Progenitor cell of endocrine pancreas (in vitro differentiated cells): ENCODE measurements around the gene COA3. TPM values are rescaled to one million over a fixed set of nuclear protein-coding genes. Genes with fewer than 3 reads are reported as not detected.

Source experiments
- DNase-seq: peaks from one replicate; pipeline ENCODE4 v3.0.0; 2021; ENCODE audit warnings: low spot score; ENCODE audit not compliant: unreplicated experiment
- H3K27ac Mint-ChIP-seq: 2 replicates; pipeline ENCODE4 v1.8.0; 2021; ENCODE audit warnings: mild to moderate bottlenecking, moderate library complexity, mixed read lengths
- H3K27me3 Mint-ChIP-seq: 2 replicates; pipeline ENCODE4 v1.8.0; 2021; ENCODE audit warnings: mixed read lengths
- H3K36me3 Mint-ChIP-seq: 2 replicates; pipeline ENCODE4 v1.8.0; 2022; ENCODE audit warnings: mixed read lengths; ENCODE audit not compliant: insufficient read depth
- H3K4me1 Mint-ChIP-seq: 2 replicates; pipeline ENCODE4 v1.8.0; 2021; ENCODE audit warnings: low read depth, mixed read lengths
- H3K4me3 Mint-ChIP-seq: 2 replicates; pipeline ENCODE4 v1.8.0; 2021; ENCODE audit warnings: low read depth, mild to moderate bottlenecking, moderate library complexity, mixed read lengths
- H3K9me3 Mint-ChIP-seq: 2 replicates; pipeline ENCODE4 v1.8.0; 2021; ENCODE audit warnings: low read depth, mixed read lengths
- CTCF ChIP-seq: fragments of 200-600 bp; sonication (generic); IDR thresholded peaks from one replicate; pipeline ENCODE4 v1.5.0; 2021; ENCODE audit warnings: antibody characterized with exemption, mild to moderate bottlenecking; ENCODE audit not compliant: unreplicated experiment
- total RNA-seq: library from RNA; stranded (reverse); gene quantifications from 2 replicates; pipeline ENCODE4 v1.2.1, GENCODE V29; 2021

The COA3 gene
- total RNA-seq, 1 donor from 2014 or later, result 85.4 TPM

- Mint-ChIP-seq H3K27ac (peak overlapping the region; percentile 43), H3K36me3 (peaks cover 1% of the 10 kb centered on the region), H3K4me3 (no peak overlapping the region), H3K9me3 (no peaks in the 10 kb centered on the region), H3K4me1 (peaks cover 14% of the 10 kb centered on the region), H3K27me3 (peaks cover 35% of the 10 kb centered on the region)
- TF ChIP-seq CTCF, result no peak
- DNase-seq, result no peak
Observed at GRCh38 chr17:42783791-42784138, 14.7 kb downstream of the COA3 start.

- no peak for TF ChIP-seq CTCF
- Mint-ChIP-seq H3K9me3 (no peaks in the 10 kb centered on the region), H3K4me3 (no peak overlapping the region), H3K27ac (peak overlapping the region; percentile 43), H3K27me3 (peaks cover 35% of the 10 kb centered on the region), H3K4me1 (peaks cover 14% of the 10 kb centered on the region), H3K36me3 (peaks cover 1% of the 10 kb centered on the region)
- DNase-seq, result no peak
Observed at GRCh38 chr17:42783062-42783790, 15.3 kb downstream of the COA3 start.

GRCh38 chr17:42782166-42783061, 16.1 kb downstream of the COA3 start:
- DNase-seq, result no peak
- H3K9me3 Mint-ChIP-seq, result no peaks in the 10 kb centered on the region
- H3K27ac Mint-ChIP-seq, result no peak overlapping the region
- H3K36me3 Mint-ChIP-seq, result peaks cover 6% of the 10 kb centered on the region
- H3K4me3 Mint-ChIP-seq, result no peak overlapping the region
- H3K27me3 Mint-ChIP-seq, result peaks cover 35% of the 10 kb centered on the region
- TF ChIP-seq CTCF, result no peak
- peaks cover 14% of the 10 kb centered on the region for H3K4me1 Mint-ChIP-seq

GRCh38 chr17:42781639-42782165, 16.8 kb downstream of the COA3 start:
- no peak for TF ChIP-seq CTCF
- no peak for DNase-seq
- Mint-ChIP-seq H3K4me3 (peak overlapping the region; percentile 69), H3K27me3 (peaks cover 35% of the 10 kb centered on the region), H3K36me3 (peaks cover 6% of the 10 kb centered on the region), H3K9me3 (no peaks in the 10 kb centered on the region), H3K4me1 (peaks cover 14% of the 10 kb centered on the region), H3K27ac (no peak overlapping the region)

GRCh38 chr17:42780851-42781638, 17.5 kb downstream of the COA3 start:
- no peaks in the 10 kb centered on the region for H3K9me3 Mint-ChIP-seq
- peaks cover 14% of the 10 kb centered on the region for H3K4me1 Mint-ChIP-seq
- no peak for DNase-seq
- H3K36me3 Mint-ChIP-seq, result peaks cover 7% of the 10 kb centered on the region
- H3K27ac Mint-ChIP-seq, result no peak overlapping the region
- TF ChIP-seq CTCF, result no peak
- peaks cover 34% of the 10 kb centered on the region for H3K27me3 Mint-ChIP-seq
- peak overlapping the region; percentile 69 for H3K4me3 Mint-ChIP-seq
